K562 (cell line): Measurements from ENCODE around the gene PRRG4. TPM values are rescaled to one million over a fixed set of nuclear protein-coding genes. Genes with fewer than 3 reads are reported as not detected.

Experiments used
- ATAC-seq: fragments of 200-7000 bp; cut with Tn5 transposase; 3 replicates; pipeline ENCODE4 v1.9.1; 2020; ENCODE audit warnings: moderate library complexity
- BruUV-seq: library from RNA; stranded (reverse); fragments of 400-500 nt; replicated peaks from 2 replicates; lab custom pipeline; 2021; lab: Mats Ljungman, UMichigan
- CTCF ChIA-PET: fragments of 300-600 bp; formaldehyde crosslinking; extraction: SDS; loops from one replicate; lab custom pipeline; 2021; ENCODE audit warnings: low intra/inter-chr PET ratio; lab: Yijun Ruan, JAX
- POLR2A ChIA-PET: fragments of 300-600, 350-650 bp; sonication (Branson Sonifier 250); formaldehyde crosslinking; extraction: SDS; loops from one replicate; lab custom pipeline; 2021; ENCODE audit warnings: antibody characterized with exemption, inconsistent platforms; lab: Yijun Ruan, JAX
- DNase-seq, 4 experiments: peaks; one replicate each; pipeline versions ENCODE4 v3.0.0 to v3.0.0-alpha.2; 2011 to 2018; ENCODE audit warnings: low spot score in 3 of 4, mixed read lengths in 3 of 4; ENCODE audit errors: extremely low read depth in 1 of 4
- FAIRE-seq: peaks from 2 replicates; lab custom pipeline; 2011; peaks lifted over from hg19 to GRCh38; lab: Jason Lieb, UNC
- H2AFZ ChIP-seq: 2 replicates; pipeline ENCODE4 v1.6.0; 2011; ENCODE audit warnings: low read depth, low read length, control low read depth, inconsistent platforms
- H3K27ac ChIP-seq: fragments of 200-600 bp; 3 replicates; pipeline ENCODE4 v1.8.0; 2011; ENCODE audit warnings: low read depth, mild to moderate bottlenecking, control low read depth, inconsistent platforms, low read length, moderate library complexity, mixed read lengths; ENCODE audit errors: extremely low read depth
- H3K27me3 ChIP-seq, 2 experiments: fragments of 300-600 bp in 1 of 2; 2 replicates in 1 of 2; 3 replicates in 1 of 2; pipeline versions ENCODE4 v1.6.0 to v1.8.0; 2011; ENCODE audit warnings: inconsistent platforms in 2 of 2, low read length in 2 of 2, mild to moderate bottlenecking in 1 of 2, mixed read lengths in 1 of 2, moderate library complexity in 1 of 2; ENCODE audit not compliant: control insufficient read depth in 2 of 2, insufficient read depth in 2 of 2
- H3K36me3 ChIP-seq: fragments of 300-600 bp; 3 replicates; pipeline ENCODE4 v1.8.0; 2011; ENCODE audit warnings: mild to moderate bottlenecking, low read length, inconsistent platforms; ENCODE audit not compliant: control insufficient read depth, insufficient read depth
- H3K4me1 ChIP-seq, 2 experiments: fragments of 200-600 bp in 1 of 2; replicated peaks in 1 of 2; 2 replicates in 1 of 2; 3 replicates in 1 of 2; pipeline versions ENCODE4 v1.5.1 to v1.8.0; 2011; ENCODE audit warnings: inconsistent platforms in 2 of 2, low read length in 2 of 2, mild to moderate bottlenecking in 1 of 2, mixed read lengths in 1 of 2, moderate library complexity in 1 of 2; ENCODE audit not compliant: control insufficient read depth in 2 of 2, insufficient read depth in 2 of 2
- H3K4me2 ChIP-seq: 2 replicates; pipeline ENCODE4 v1.6.1; 2011; ENCODE audit warnings: low read length, control low read depth, inconsistent platforms, mixed read lengths; ENCODE audit not compliant: insufficient read depth
- H3K4me3 ChIP-seq: fragments of 200-600 bp; sonication (generic), shearing (Covaris generic); 2 replicates; pipeline ENCODE4 v1.5.1; 2016; ENCODE audit warnings: control low read depth, inconsistent platforms
- H3K79me2 ChIP-seq: fragments of 200-600 bp; 3 replicates; pipeline ENCODE4 v1.8.0; 2011; ENCODE audit warnings: low read length, inconsistent platforms; ENCODE audit not compliant: control insufficient read depth, insufficient read depth
- H3K9ac ChIP-seq, 2 experiments: 2 replicates each; pipeline versions ENCODE4 v1.6.0 to v1.6.1; 2011; ENCODE audit warnings: low read depth in 2 of 2, low read length in 2 of 2, control low read depth in 1 of 2, inconsistent platforms in 1 of 2, mild to moderate bottlenecking in 1 of 2, mixed read lengths in 1 of 2; ENCODE audit not compliant: insufficient read depth in 1 of 2
- H3K9me1 ChIP-seq: one replicate; pipeline ENCODE4 v1.6.0; 2011; ENCODE audit warnings: inconsistent platforms, mild to moderate bottlenecking, low read length, moderate library complexity; ENCODE audit not compliant: control insufficient read depth, insufficient read depth
- H3K9me3 ChIP-seq: replicated peaks from 2 replicates; pipeline ENCODE4 v1.5.1; 2011; ENCODE audit warnings: low read depth, low read length, inconsistent platforms; ENCODE audit not compliant: control insufficient read depth, insufficient read depth
- H4K20me1 ChIP-seq: replicated peaks from 2 replicates; pipeline ENCODE4 v1.6.1; 2011; ENCODE audit warnings: low read length, inconsistent platforms, mixed read lengths; ENCODE audit not compliant: control insufficient read depth, insufficient read depth
- AFF1 ChIP-seq, 2 experiments: fragments of 450-650 bp; IDR thresholded peaks; 2 replicates each; pipeline ENCODE4 v1.6.1; 2018; ENCODE audit warnings: mild to moderate bottlenecking in 2 of 2, low read depth in 1 of 2; ENCODE audit not compliant: partially characterized antibody in 2 of 2
- E2F4 ChIP-seq: sonication (generic); formaldehyde crosslinking; IDR thresholded peaks from 2 replicates; pipeline ENCODE4 v1.8.0; 2022; ENCODE audit warnings: mild to moderate bottlenecking, low read depth, missing genetic modification reagents
- FOS ChIP-seq: IDR thresholded peaks from 3 replicates; pipeline ENCODE4 v1.6.1; 2011; ENCODE audit not compliant: insufficient read length; ENCODE audit errors: extremely low read depth
- FOXP1 ChIP-seq: sonication (generic); formaldehyde crosslinking; IDR thresholded peaks from 2 replicates; pipeline ENCODE4 v1.8.0; 2022; ENCODE audit warnings: mild to moderate bottlenecking, missing genetic modification reagents
- GATA2 ChIP-seq: sonication (generic); formaldehyde crosslinking; IDR thresholded peaks from 2 replicates; pipeline ENCODE4 v1.4.0; 2020; ENCODE audit warnings: mild to moderate bottlenecking, missing genetic modification reagents
- RNF219 ChIP-seq: fragments of 250-450 bp; sonication (Bioruptor Pico); IDR thresholded peaks from 2 replicates; pipeline ENCODE4 v1.5.0; 2022; ENCODE audit warnings: mild to moderate bottlenecking
- SAFB ChIP-seq: fragments of 200-400 bp; formaldehyde crosslinking; IDR thresholded peaks from 2 replicates; pipeline ENCODE4 v1.6.1; 2017; ENCODE audit warnings: low read depth, low read length, borderline replicate concordance
- SMARCE1 ChIP-seq: fragments of 450-650 bp; IDR thresholded peaks from 2 replicates; pipeline ENCODE4 v1.7.1; 2016; ENCODE audit warnings: mild to moderate bottlenecking
- VEZF1 ChIP-seq: fragments of 200-800 bp; sonication (Bioruptor generic); IDR thresholded peaks from 2 replicates; pipeline ENCODE4 v1.6.1; 2017; ENCODE audit warnings: missing genetic modification characterization, missing compliant biosample characterization
- ZNF12 ChIP-seq: sonication (generic); formaldehyde crosslinking; IDR thresholded peaks from 2 replicates; pipeline ENCODE4 v1.4.0; 2020; ENCODE audit warnings: mild to moderate bottlenecking, missing genetic modification reagents
- ZNF79 ChIP-seq: fragments of 250-450 bp; sonication (Bioruptor Pico); IDR thresholded peaks from 2 replicates; pipeline ENCODE4 v1.4.0; 2020; ENCODE audit warnings: low read depth, mild to moderate bottlenecking, moderate library complexity
- WGBS: fragments of 100-300 bp; shearing (Covaris generic); methylation state at CpG from one replicate; pipeline ENCODE4 v1.1.6; 2016; ENCODE audit warnings: low coverage, mixed read lengths; ENCODE audit not compliant: insufficient coverage; ENCODE audit errors: missing lambda C conversion rate; 5-methylcytosine and 5-hydroxymethylcytosine counted together
- in situ Hi-C: fragments of 300-500 bp; cut with MboI; formaldehyde crosslinking; loops from 4 replicates; pipeline ENCODE4 v1.15.0; 2018; ENCODE audit warnings: inconsistent platforms, mixed read lengths
- intact Hi-C: fragments of 100-400 bp; cut with micrococcal nuclease; formaldehyde crosslinking; loops from 2 replicates; pipeline ENCODE4 v1.14.2; 2022
- polyA plus RNA-seq, 8 experiments: library from polyadenylated mRNA; depleted of rRNA in 4 of 8; stranded (reverse) in 5 of 8; unstranded in 3 of 8; fragments of >200 nt; fragmentation: Nextera tagmentation in 2 of 8; fragmentation: Illumina TruSeq in 1 of 8; extraction: Ambion mirVana in 2 of 8; extraction: Trizol in 1 of 8; gene quantifications; 2 replicates each; pipeline versions ENCODE4 v1.2.1 to v1.2.3, GENCODE V29; 2011 to 2014; ENCODE audit warnings: inconsistent platforms in 1 of 8, missing spikeins in 1 of 8
- total RNA-seq, 7 experiments: library from RNA; depleted of rRNA in 6 of 7; stranded (reverse); fragments of >200 nt in 6 of 7; fragmentation: Illumina TruSeq in 2 of 7; extraction: Trizol in 2 of 7; gene quantifications; 2 replicates each; pipeline versions ENCODE4 v1.2.1 to v1.2.3, GENCODE V29; 2011 to 2021; ENCODE audit warnings: low replicate concordance in 1 of 7

Gene PRRG4
- total and polyA plus RNA-seq, 9 of the 15 experiments (the other 6 are each of a cell fraction or from before 2014, with no cell fraction given): not detected

- no peak for TF ChIP-seq ZNF79 (CRISPR knock-in tag)
- TF ChIP-seq AFF1 (IDR thresholded peaks at IDR 0.05; ENCODE audit: low read depth in 1 of 2, partially characterized antibody in 2 of 2): no peak
- TF ChIP-seq, all 486 proteins: peak for 0
These were observed 53.7 kb downstream of the PRRG4 start (continued) for GRCh38 chr11:32883421-32883820.

- POLR2A ChIA-PET: interaction anchor here (0.6 to 1.9 kb wide), 2 partner anchors 8 to 274 kb away, joined by 3 to 5 read pairs; partner anchors contain the start of gene QSER1
- Histone ChIP-seq H3K4me3 (no peak overlapping the region), H2AFZ (no peak overlapping the region), H3K4me2 (no peak overlapping the region), H3K79me2 (no peaks in the 10 kb centered on the region), H3K9me3 (no peaks in the 10 kb centered on the region), H3K27me3 (peaks cover 0 to 6% of the 10 kb centered on the region in 2 experiments; a peak in 2 of 5 replicates), H3K9me1 (no peaks in the 10 kb centered on the region), H3K9ac (no peak overlapping the region), H3K4me1 (no peaks in the 10 kb centered on the region), H4K20me1 (no peaks in the 10 kb centered on the region), H3K27ac (no peak overlapping the region), H3K36me3 (no peaks in the 10 kb centered on the region)
- intact Hi-C loops (loop anchor here (5.0 to 10.0 kb wide), 2 partner anchors 81 to 178 kb away; no protein-coding TSS in a partner anchor), in situ Hi-C loops (no loop called here)
- CTCF ChIA-PET: interaction anchor here (1.3 kb wide), 1 partner anchor 182 kb away, joined by 7 read pairs; no protein-coding TSS in a partner anchor
- 7% methylated on average over 3 of the region's 3 CpGs for WGBS
- no TSS peak for BruUV-seq
- no peak for ATAC-seq
- no peak for DNase-seq
- no peak for FAIRE-seq
- TF ChIP-seq SMARCE1 (no peak), SAFB (no peak), VEZF1 (CRISPR knock-in tag) (no peak), GATA2 (CRISPR knock-in tag) (no peak), RNF219 (CRISPR knock-in tag) (no peak), FOXP1 (CRISPR knock-in tag) (no peak), FOS (no peak), E2F4 (CRISPR knock-in tag) (no peak), ZNF12 (CRISPR knock-in tag) (no peak)
These were observed 54.3 kb downstream of the PRRG4 start for GRCh38 chr11:32884023-32884422.
